H4 (cell line): ENCODE results near the gene GP1BB. TPM values are rescaled to one million over a fixed set of nuclear protein-coding genes. Genes with fewer than 3 reads are reported as not detected.

Experiments
- DNase-seq: peaks from one replicate; pipeline ENCODE4 v3.0.0-alpha.2; 2015; ENCODE audit warnings: low spot score
- total RNA-seq: library from RNA; depleted of rRNA; stranded (reverse); fragments of >200 nt; shearing (Covaris generic); gene quantifications from 2 replicates; pipeline ENCODE4 v1.2.3, GENCODE V29; 2014

The GP1BB gene
- total RNA-seq, 1 experiment from 2014 or later = 1.3 TPM

GRCh38 chr22:19742160-19743066 is 19.1 kb downstream of the GP1BB start:
- DNase-seq = no peak

- no peak for DNase-seq
Measured at GRCh38 chr22:19743081-19743480, 19.7 kb downstream of the GP1BB start.

- no peak for DNase-seq
Measured at GRCh38 chr22:19743651-19744050, 20.3 kb downstream of the GP1BB start.

GRCh38 chr22:19744350-19745006 is 21.1 kb downstream of the GP1BB start:
- no peak for DNase-seq

GRCh38 chr22:19745155-19746101 is 22.1 kb downstream of the GP1BB start:
- no peak for DNase-seq

GRCh38 chr22:19746726-19747125 is 23.4 kb downstream of the GP1BB start:
- no peak for DNase-seq

GRCh38 chr22:19747551-19747950 is 24.2 kb downstream of the GP1BB start:
- no peak for DNase-seq

- no peak for DNase-seq
Measured at GRCh38 chr22:19748139-19748538, 24.8 kb downstream of the GP1BB start.

GRCh38 chr22:19748991-19749664 is 25.8 kb downstream of the GP1BB start:
- DNase-seq = no peak

- no peak for DNase-seq
Measured at GRCh38 chr22:19749876-19750275, 26.5 kb downstream of the GP1BB start.

GRCh38 chr22:19750507-19751490 is 27.5 kb downstream of the GP1BB start:
- DNase-seq = peak; percentile 49

GRCh38 chr22:19751497-19752245 is 28.3 kb downstream of the GP1BB start:
- DNase-seq = no peak

GRCh38 chr22:19753090-19753842 is 29.9 kb downstream of the GP1BB start:
- DNase-seq = no peak

- DNase-seq = no peak
Measured at GRCh38 chr22:19753996-19754700, 30.8 kb downstream of the GP1BB start.

- no peak for DNase-seq
Measured at GRCh38 chr22:19754701-19755144, 31.4 kb downstream of the GP1BB start.

GRCh38 chr22:19755145-19755710 is 31.9 kb downstream of the GP1BB start:
- no peak for DNase-seq

GRCh38 chr22:19755722-19756287 is 32.5 kb downstream of the GP1BB start:
- DNase-seq = no peak
